DND-41 (cell line): ENCODE data around the gene KCTD11.

Source experiments
- CTCF ChIP-seq: IDR thresholded peaks from 2 replicates; pipeline ENCODE4 v1.5.1; 2012; ENCODE audit warnings: borderline replicate concordance, low read length, moderate library complexity, mild to moderate bottlenecking; ENCODE audit not compliant: poor library complexity, severe bottlenecking; ENCODE audit errors: extremely low read depth
- EZH2 ChIP-seq: IDR thresholded peaks from 3 replicates; pipeline ENCODE4 v1.6.1; 2012; ENCODE audit warnings: borderline replicate concordance, low read depth, mild to moderate bottlenecking, moderate library complexity, low read length, inconsistent platforms; ENCODE audit not compliant: severe bottlenecking

GRCh38 chr17:7356072-7356549 is 4.1 kb downstream of the KCTD11 start:
- TF ChIP-seq CTCF: peak; percentile 98
- no peak for TF ChIP-seq EZH2
